CD4-positive, alpha-beta T cell (primary cell): ENCODE data around the gene ALDH1A1. TPM values are rescaled to one million over a fixed set of nuclear protein-coding genes. Genes with fewer than 3 reads are reported as not detected.

ENCODE experiments used
- ATAC-seq: fragments of 200-7000 bp; cut with Tn5 transposase; one replicate; pipeline ENCODE4 v1.10.0; 2022; ENCODE audit warnings: mild to moderate bottlenecking; ENCODE audit not compliant: poor library complexity
- CTCF ChIA-PET: fragments of 350-600 bp; sonication (Branson Sonifier 250); formaldehyde crosslinking; loops from one replicate; lab custom pipeline; 2021; ENCODE audit warnings: antibody characterized with exemption, inconsistent platforms; lab: Charles Lee
- POLR2A ChIA-PET: fragments of 350-600 bp; sonication (Branson Sonifier 250); formaldehyde crosslinking; loops from one replicate; lab custom pipeline; 2021; ENCODE audit warnings: antibody characterized with exemption, inconsistent platforms; lab: Charles Lee
- DNase-seq, 14 experiments: peaks; one replicate each; pipeline ENCODE4 v3.0.0-alpha.2; 2013 to 2020; ENCODE audit warnings: mixed read lengths in 2 of 14
- H3K27ac ChIP-seq, 2 donors: one replicate each; pipeline versions ENCODE4 v1.5.1 to v1.7.0; 2013; ENCODE audit warnings: low read length in 2 of 2, low read depth in 1 of 2, mild to moderate bottlenecking in 1 of 2
- H3K27me3 ChIP-seq, 2 experiments: 1 replicate in 1 of 2; 2 replicates in 1 of 2; pipeline versions ENCODE4 v1.6.1 to v1.7.0; 2013; ENCODE audit warnings: low read length in 2 of 2, control low read depth in 1 of 2, mild to moderate bottlenecking in 1 of 2, moderate library complexity in 1 of 2; ENCODE audit not compliant: insufficient read depth in 2 of 2, control insufficient read depth in 1 of 2
- H3K36me3 ChIP-seq: one replicate; pipeline ENCODE4 v1.6.1; 2013; ENCODE audit warnings: low read length, control low read depth; ENCODE audit not compliant: insufficient read depth
- H3K4me1 ChIP-seq: one replicate; pipeline ENCODE4 v1.6.1; 2013; ENCODE audit warnings: low read length, control low read depth; ENCODE audit not compliant: insufficient read depth
- H3K4me3 ChIP-seq: one replicate; pipeline ENCODE4 v1.5.1; 2013; ENCODE audit warnings: mild to moderate bottlenecking, low read length, moderate library complexity
- H3K9me3 ChIP-seq, 2 experiments: 1 replicate in 1 of 2; 2 replicates in 1 of 2; pipeline versions ENCODE4 v1.6.1 to v1.7.0; 2013; ENCODE audit warnings: low read length in 2 of 2, mild to moderate bottlenecking in 2 of 2, control low read depth in 1 of 2, moderate library complexity in 1 of 2; ENCODE audit not compliant: control insufficient read depth in 1 of 2, insufficient read depth in 1 of 2
- H3K27ac Mint-ChIP-seq: one replicate; pipeline ENCODE4 v1.8.0; 2020; ENCODE audit warnings: mixed read lengths
- H3K27me3 Mint-ChIP-seq: one replicate; pipeline ENCODE4 v1.8.0; 2021; ENCODE audit warnings: mixed read lengths
- H3K36me3 Mint-ChIP-seq: one replicate; pipeline ENCODE4 v1.8.0; 2021; ENCODE audit warnings: low read depth, mixed read lengths
- H3K4me1 Mint-ChIP-seq: one replicate; pipeline ENCODE4 v1.8.0; 2021; ENCODE audit warnings: low read depth, mixed read lengths
- H3K4me3 Mint-ChIP-seq: one replicate; pipeline ENCODE4 v1.8.0; 2020; ENCODE audit warnings: mild to moderate bottlenecking, mixed read lengths
- H3K9me3 Mint-ChIP-seq: one replicate; pipeline ENCODE4 v1.8.0; 2020; ENCODE audit warnings: mixed read lengths
- intact Hi-C, 2 experiments: fragments of 100-400 bp; cut with DNase I in 1 of 2; cut with micrococcal nuclease in 1 of 2; formaldehyde crosslinking; loops; one replicate each; pipeline versions ENCODE4 v1.15.1 to v1.9.0; 2023 to 2025; cut with DNase I, micrococcal nuclease
- polyA plus RNA-seq, 2 donors: library from polyadenylated mRNA; unstranded; fragments of 120-200 nt; gene quantifications; one replicate each; pipeline ENCODE4 v1.2.1, GENCODE V29; 2013
- total RNA-seq, 174 experiments: library from RNA in 2 of 174; stranded (reverse) in 2 of 174; gene quantifications; one replicate each; pipeline ENCODE4 v1.2.3 and lab custom pipeline; 2021 to 2026
- TF ChIP-seq, protein P1 (sequence below): fragments of 200-600 bp; IDR thresholded peaks from one replicate; pipeline ENCODE4 v1.8.0; 2022; ENCODE audit warnings: antibody characterized with exemption, mild to moderate bottlenecking

ALDH1A1 gene
- under 1 TPM in 1 of 2 experiments, not detected in 1; 0.39 TPM for total RNA-seq
- polyA plus RNA-seq (2013, experiment 1 of 2), result 4.1 TPM
- 2.9 TPM for polyA plus RNA-seq (2013, experiment 2 of 2)
- total RNA-seq (lab: John Stamatoyannopoulos, UW), result 0 to 6.1 (median 0.67) reads per million in 172 experiments

DNA sequence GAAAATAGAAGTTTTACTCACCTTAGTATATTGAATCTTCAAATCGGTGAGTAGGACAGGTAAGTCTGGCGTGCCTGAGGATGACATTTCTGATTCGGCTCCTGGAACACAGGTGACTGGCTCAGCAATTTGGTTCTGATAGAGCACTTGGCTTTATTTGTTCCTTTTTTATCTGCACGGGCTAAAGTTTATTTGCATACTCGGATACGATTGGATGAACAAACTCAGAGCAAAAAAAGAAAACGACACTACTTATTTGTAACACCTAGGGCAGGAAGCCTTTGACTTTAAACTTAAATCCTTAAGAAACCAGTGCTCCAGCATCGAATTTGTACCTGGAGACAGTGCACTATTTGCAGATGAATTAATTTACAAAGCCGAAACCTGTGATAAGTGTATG is at the start of gene ALDH1A1:
TSS of gene ALDH1A1 (minus strand) at position 140 of the 400 bp plus-strand sequence. CDS start at position 87, 53 bp downstream.
- intact Hi-C loops, result no loop called here
- H3K27me3 ChIP-seq, result no peaks in the 10 kb centered on the region
- Mint-ChIP-seq H3K27ac (no peak within 1 kb of the TSS), H3K4me3 (peak within 1 kb of the TSS; percentile 44), H3K9me3 (peaks cover 2% of the 10 kb centered on the region), H3K4me1 (peaks cover 5% of the 10 kb centered on the region), H3K27me3 (peaks cover 42% of the 10 kb centered on the region), H3K36me3 (no peaks in the 10 kb centered on the region)
- POLR2A ChIA-PET, result no interaction called here
- TF ChIP-seq, protein P1, sequence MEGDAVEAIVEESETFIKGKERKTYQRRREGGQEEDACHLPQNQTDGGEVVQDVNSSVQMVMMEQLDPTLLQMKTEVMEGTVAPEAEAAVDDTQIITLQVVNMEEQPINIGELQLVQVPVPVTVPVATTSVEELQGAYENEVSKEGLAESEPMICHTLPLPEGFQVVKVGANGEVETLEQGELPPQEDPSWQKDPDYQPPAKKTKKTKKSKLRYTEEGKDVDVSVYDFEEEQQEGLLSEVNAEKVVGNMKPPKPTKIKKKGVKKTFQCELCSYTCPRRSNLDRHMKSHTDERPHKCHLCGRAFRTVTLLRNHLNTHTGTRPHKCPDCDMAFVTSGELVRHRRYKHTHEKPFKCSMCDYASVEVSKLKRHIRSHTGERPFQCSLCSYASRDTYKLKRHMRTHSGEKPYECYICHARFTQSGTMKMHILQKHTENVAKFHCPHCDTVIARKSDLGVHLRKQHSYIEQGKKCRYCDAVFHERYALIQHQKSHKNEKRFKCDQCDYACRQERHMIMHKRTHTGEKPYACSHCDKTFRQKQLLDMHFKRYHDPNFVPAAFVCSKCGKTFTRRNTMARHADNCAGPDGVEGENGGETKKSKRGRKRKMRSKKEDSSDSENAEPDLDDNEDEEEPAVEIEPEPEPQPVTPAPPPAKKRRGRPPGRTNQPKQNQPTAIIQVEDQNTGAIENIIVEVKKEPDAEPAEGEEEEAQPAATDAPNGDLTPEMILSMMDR, result no peak
- no peaks in the 10 kb centered on the region for H3K36me3 ChIP-seq
- CTCF ChIA-PET, result no interaction called here
- no peaks in the 10 kb centered on the region for H3K9me3 ChIP-seq
- no peak for ATAC-seq
- no peaks in the 10 kb centered on the region for H3K4me1 ChIP-seq
- peak in 3 of 14 experiments; percentile 14 to 16 (median 15) for DNase-seq
- no peak within 1 kb of the TSS for H3K27ac ChIP-seq
- no peak within 1 kb of the TSS for H3K4me3 ChIP-seq

DNA sequence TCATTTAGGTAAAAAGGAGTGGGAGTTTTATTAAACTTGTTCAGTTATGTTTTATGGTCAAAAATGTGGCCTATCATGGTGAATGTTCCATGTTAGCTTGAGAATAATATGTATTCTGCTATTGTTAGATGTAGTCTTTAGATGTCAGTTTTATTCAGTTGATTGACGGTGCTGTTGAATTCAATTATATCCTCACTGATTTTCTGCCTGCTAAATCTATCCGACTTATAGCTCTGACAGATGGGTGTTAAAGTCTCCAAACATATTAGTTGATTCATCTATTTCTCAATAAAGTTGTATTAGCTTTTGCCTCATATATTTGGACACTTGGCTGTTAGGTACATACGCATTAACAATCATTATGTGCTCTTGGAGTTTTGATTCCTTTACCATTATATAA is 49.0 kb upstream of the ALDH1A1 start:
- peaks cover 21% of the 10 kb centered on the region for H3K27me3 Mint-ChIP-seq
- Histone ChIP-seq H3K27me3 (peaks cover 0 to 4% of the 10 kb centered on the region in 2 experiments), H3K4me3 (no peak overlapping the region), H3K36me3 (no peaks in the 10 kb centered on the region), H3K27ac (no peak overlapping the region), H3K4me1 (peaks cover 3% of the 10 kb centered on the region), H3K9me3 (no peaks in the 10 kb centered on the region)
- no peak overlapping the region for H3K4me3 Mint-ChIP-seq
- H3K9me3 Mint-ChIP-seq, result no peaks in the 10 kb centered on the region
- DNase-seq (no peak), ATAC-seq (no peak)
- ChIA-PET CTCF (interaction anchor here (0.6 to 0.7 kb wide), 2 partner anchors 10 to 390 kb away, joined by 3 to 5 read pairs; no protein-coding TSS in a partner anchor), POLR2A (no interaction called here)
- no peaks in the 10 kb centered on the region for H3K36me3 Mint-ChIP-seq
- peaks cover 8% of the 10 kb centered on the region for H3K4me1 Mint-ChIP-seq
- intact Hi-C loops, result no loop called here
- TF ChIP-seq, protein P1, result no peak
- H3K27ac Mint-ChIP-seq, result no peak overlapping the region

DNA sequence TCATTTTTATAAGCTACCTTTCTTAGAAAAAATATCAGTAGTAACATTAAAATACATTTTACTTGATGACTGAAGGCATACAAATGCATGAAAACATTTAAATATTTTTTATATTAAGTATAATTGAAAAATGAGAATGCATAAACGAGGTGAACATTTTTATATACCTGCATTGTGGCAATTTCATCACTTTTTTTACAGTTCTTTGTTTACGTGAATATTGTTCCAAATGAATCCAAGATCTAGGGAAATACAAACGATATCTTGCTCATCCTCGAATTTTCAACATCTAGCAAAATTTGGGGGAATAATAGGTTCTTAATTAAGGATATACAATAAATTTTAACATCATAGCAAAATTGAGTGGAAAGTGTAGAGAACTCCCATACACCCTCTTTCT is 45.5 kb upstream of the ALDH1A1 start:
- Histone ChIP-seq H3K36me3 (no peaks in the 10 kb centered on the region), H3K4me1 (peaks cover 3% of the 10 kb centered on the region), H3K27me3 (no peaks in the 10 kb centered on the region), H3K27ac (no peak overlapping the region), H3K4me3 (no peak overlapping the region), H3K9me3 (no peaks in the 10 kb centered on the region)
- no peak overlapping the region for H3K27ac Mint-ChIP-seq
- no peaks in the 10 kb centered on the region for H3K27me3 Mint-ChIP-seq
- no peaks in the 10 kb centered on the region for H3K9me3 Mint-ChIP-seq
- CTCF ChIA-PET, result no interaction called here
- POLR2A ChIA-PET, result interaction anchor here (0.6 kb wide), 1 partner anchor 298 kb away, joined by 3 read pairs; no protein-coding TSS in a partner anchor
- ATAC-seq, result no peak
- no peak for DNase-seq
- H3K4me1 Mint-ChIP-seq, result peaks cover 8% of the 10 kb centered on the region
- intact Hi-C loops, result no loop called here
- TF ChIP-seq, protein P1, result no peak
- no peak overlapping the region for H3K4me3 Mint-ChIP-seq
- no peaks in the 10 kb centered on the region for H3K36me3 Mint-ChIP-seq
